Ectodermal cell (in vitro differentiated cells): ENCODE measurements around the gene ZDHHC5. TPM values are rescaled to one million over a fixed set of nuclear protein-coding genes. Genes with fewer than 3 reads are reported as not detected.

Experiments used
- H3K27ac ChIP-seq: 2 replicates; pipeline ENCODE4 v1.7.0; 2013; ENCODE audit warnings: mild to moderate bottlenecking, low read depth, low read length; ENCODE audit not compliant: insufficient read depth, poor library complexity, severe bottlenecking
- H3K27me3 ChIP-seq: 2 replicates; pipeline ENCODE4 v1.7.0; 2013; ENCODE audit warnings: mild to moderate bottlenecking, low read length; ENCODE audit not compliant: insufficient read depth, control insufficient read depth, poor library complexity, severe bottlenecking
- H3K36me3 ChIP-seq: one replicate; pipeline ENCODE4 v1.7.0; 2013; ENCODE audit warnings: low read length; ENCODE audit not compliant: control insufficient read depth, insufficient read depth
- H3K4me1 ChIP-seq: one replicate; pipeline ENCODE4 v1.7.0; 2013; ENCODE audit warnings: low read length; ENCODE audit not compliant: control insufficient read depth, insufficient read depth
- H3K4me3 ChIP-seq: 2 replicates; pipeline ENCODE4 v1.7.0; 2013; ENCODE audit warnings: low read depth, low read length, control low read depth; ENCODE audit not compliant: insufficient read depth
- H3K9me3 ChIP-seq: 2 replicates; pipeline ENCODE4 v1.7.0; 2013; ENCODE audit warnings: mild to moderate bottlenecking, low read length, moderate library complexity; ENCODE audit not compliant: control insufficient read depth
- WGBS, 2 experiments: methylation state at CpG; one replicate each; pipeline ENCODE4 v1.1.7; 2013; ENCODE audit warnings: missing lambda C conversion rate in 2 of 2; 5-methylcytosine and 5-hydroxymethylcytosine counted together
- polyA plus RNA-seq, 4 experiments: library from polyadenylated mRNA; stranded (reverse); fragments of 50-300 nt; gene quantifications; one replicate each; pipeline ENCODE4 v1.2.3, GENCODE V29; 2013

The ZDHHC5 gene
- 34.4 TPM for polyA plus RNA-seq (2013, experiment 1 of 4)
- 37.4 TPM for polyA plus RNA-seq (2013, experiment 2 of 4)
- 27.3 TPM for polyA plus RNA-seq (2013, experiment 3 of 4)
- 27.5 TPM for polyA plus RNA-seq (2013, experiment 4 of 4)

GRCh38 chr11:57667736-57668433 is at the start of gene ZDHHC5:
Gene ZDHHC5 (plus strand): TSS chr11:57668114. CDS start chr11:57673091, 4,977 bp downstream.
- H3K4me3 ChIP-seq: peak within 1 kb of the TSS; percentile 96
- peaks cover 12% of the 10 kb centered on the region for H3K4me1 ChIP-seq
- H3K27me3 ChIP-seq: no peaks in the 10 kb centered on the region
- WGBS, 2 experiments: 0% methylated on average over 96 of the region's 96 CpGs
- no peaks in the 10 kb centered on the region for H3K9me3 ChIP-seq
- peak within 1 kb of the TSS; percentile 100 for H3K27ac ChIP-seq
- peaks cover 3% of the 10 kb centered on the region for H3K36me3 ChIP-seq

GRCh38 chr11:57618438-57618837 is 49.5 kb upstream of the ZDHHC5 start:
- Histone ChIP-seq H3K9me3 (peaks cover 2% of the 10 kb centered on the region), H3K4me3 (no peak overlapping the region), H3K27me3 (no peaks in the 10 kb centered on the region), H3K36me3 (peaks cover 10% of the 10 kb centered on the region), H3K4me1 (no peaks in the 10 kb centered on the region), H3K27ac (no peak overlapping the region)
- 89 to 95% methylated on average over 2 of the region's 2 CpGs for WGBS, 2 experiments

GRCh38 chr11:57619331-57619730 is 48.6 kb upstream of the ZDHHC5 start:
- Histone ChIP-seq H3K27ac (no peak overlapping the region), H3K4me3 (no peak overlapping the region), H3K4me1 (no peaks in the 10 kb centered on the region), H3K27me3 (no peaks in the 10 kb centered on the region), H3K9me3 (peaks cover 2% of the 10 kb centered on the region), H3K36me3 (peaks cover 5% of the 10 kb centered on the region)
- 87 to 95% methylated on average over 2 of the region's 2 CpGs for WGBS, 2 experiments

GRCh38 chr11:57620467-57620866 is 47.4 kb upstream of the ZDHHC5 start:
- H3K4me1 ChIP-seq: no peaks in the 10 kb centered on the region
- H3K27ac ChIP-seq: no peak overlapping the region
- H3K36me3 ChIP-seq: no peaks in the 10 kb centered on the region
- H3K4me3 ChIP-seq: no peak overlapping the region
- H3K9me3 ChIP-seq: peaks cover 2% of the 10 kb centered on the region
- no peaks in the 10 kb centered on the region for H3K27me3 ChIP-seq

- no peaks in the 10 kb centered on the region for H3K27me3 ChIP-seq
- H3K9me3 ChIP-seq: peaks cover 2% of the 10 kb centered on the region
- peak overlapping the region; percentile 36 for H3K27ac ChIP-seq
- WGBS, 2 experiments: 57 to 64% methylated on average over 3 of the region's 3 CpGs
- H3K36me3 ChIP-seq: no peaks in the 10 kb centered on the region
- no peak overlapping the region for H3K4me3 ChIP-seq
- no peaks in the 10 kb centered on the region for H3K4me1 ChIP-seq
Measured at GRCh38 chr11:57622263-57622662, 45.7 kb upstream of the ZDHHC5 start.

- WGBS, 2 experiments: 93 to 94% methylated on average over 2 of the region's 2 CpGs
- Histone ChIP-seq H3K4me1 (no peaks in the 10 kb centered on the region), H3K27me3 (no peaks in the 10 kb centered on the region), H3K27ac (no peak overlapping the region), H3K36me3 (no peaks in the 10 kb centered on the region), H3K4me3 (no peak overlapping the region), H3K9me3 (peaks cover 1% of the 10 kb centered on the region)
Measured at GRCh38 chr11:57624864-57625263, 43.0 kb upstream of the ZDHHC5 start.

- WGBS, 2 experiments: 91 to 95% methylated on average over 1 of the region's 1 CpG
- H3K4me3 ChIP-seq: no peak overlapping the region
- no peaks in the 10 kb centered on the region for H3K9me3 ChIP-seq
Measured at GRCh38 chr11:57626895-57627294, 41.0 kb upstream of the ZDHHC5 start.

GRCh38 chr11:57630171-57630570 is 37.7 kb upstream of the ZDHHC5 start:
- H3K27ac ChIP-seq: no peak overlapping the region
- WGBS, 2 experiments: 94 to 95% methylated on average over 2 of the region's 2 CpGs
- H3K4me1 ChIP-seq: no peaks in the 10 kb centered on the region
- H3K4me3 ChIP-seq: no peak overlapping the region
- H3K9me3 ChIP-seq: no peaks in the 10 kb centered on the region
- no peaks in the 10 kb centered on the region for H3K36me3 ChIP-seq
- no peaks in the 10 kb centered on the region for H3K27me3 ChIP-seq

More at GRCh38 chr11:57626895-57627294, 41.0 kb upstream of the ZDHHC5 start:
- Histone ChIP-seq H3K27me3 (no peaks in the 10 kb centered on the region), H3K4me1 (no peaks in the 10 kb centered on the region), H3K27ac (no peak overlapping the region), H3K36me3 (no peaks in the 10 kb centered on the region)

- Histone ChIP-seq H3K36me3 (no peaks in the 10 kb centered on the region), H3K9me3 (no peaks in the 10 kb centered on the region), H3K27ac (no peak overlapping the region), H3K27me3 (no peaks in the 10 kb centered on the region), H3K4me1 (peaks cover 3% of the 10 kb centered on the region), H3K4me3 (no peak overlapping the region)
- 91 to 93% methylated on average over 4 to 5 of the region's 5 CpGs for WGBS, 2 experiments
Measured at GRCh38 chr11:57632116-57632515, 35.8 kb upstream of the ZDHHC5 start.

GRCh38 chr11:57633394-57634070 is 34.4 kb upstream of the ZDHHC5 start:
- no peak overlapping the region for H3K4me3 ChIP-seq
- 89 to 94% methylated on average over 6 of the region's 6 CpGs for WGBS, 2 experiments

More at GRCh38 chr11:57633394-57634070, 34.4 kb upstream of the ZDHHC5 start:
- H3K9me3 ChIP-seq: no peaks in the 10 kb centered on the region
- no peaks in the 10 kb centered on the region for H3K27me3 ChIP-seq
- no peaks in the 10 kb centered on the region for H3K36me3 ChIP-seq
- H3K4me1 ChIP-seq: peaks cover 11% of the 10 kb centered on the region
- no peak overlapping the region for H3K27ac ChIP-seq
